ENCODE data around the gene KMO. TPM values are rescaled to one million over a fixed set of nuclear protein-coding genes. Genes with fewer than 3 reads are reported as not detected.

The KMO gene
- total and polyA plus RNA-seq, 4 donors: 10.2 to 37.3 (median 19.6) TPM

DNA sequence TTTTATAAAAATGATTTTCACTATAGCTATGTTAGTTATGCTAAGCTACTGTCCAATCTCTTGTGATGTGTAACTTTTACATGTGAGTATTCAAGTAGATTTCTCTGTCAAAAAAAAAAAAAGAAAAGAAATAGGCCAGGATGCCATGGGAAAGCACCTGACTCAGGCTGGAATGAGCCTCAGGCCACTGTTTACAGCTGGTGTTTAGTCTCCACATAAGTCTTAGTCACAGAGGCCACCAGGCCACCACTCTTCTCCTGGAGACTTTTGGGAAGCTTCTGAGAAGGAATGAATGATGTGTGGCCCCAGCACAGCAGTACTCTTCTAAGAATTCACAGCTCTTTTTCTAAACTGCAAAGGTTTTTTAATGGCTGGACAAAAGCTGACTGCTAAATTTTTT lies 59.1 kb downstream of the KMO start:
- Histone ChIP-seq H3K9ac (ENCODE audit: low read depth in 1 of 2, low read length in 2 of 2) (no peak overlapping the region), H3K4me1 (ENCODE audit: control insufficient read depth in 4 of 4, insufficient read depth in 4 of 4, low read length in 3 of 4) (no peaks in the 10 kb centered on the region), H3K27ac (ENCODE audit: low read depth in 1 of 2, low read length in 2 of 2) (no peak overlapping the region), H3K4me3 (ENCODE audit: low read depth in 1 of 3, low read length in 3 of 3) (no peak overlapping the region), H3K27me3 (ENCODE audit: control insufficient read depth in 4 of 4, insufficient read depth in 4 of 4, low read length in 3 of 4) (no peaks in the 10 kb centered on the region), H3K36me3 (ENCODE audit: control insufficient read depth in 4 of 4, insufficient read depth in 3 of 4, low read depth in 1 of 4, low read length in 3 of 4) (peaks cover 1 to 45% (median 37%) of the 10 kb centered on the region in 4 donors), H3K9me3 (ENCODE audit: control insufficient read depth in 4 of 4, low read length in 3 of 4) (no peaks in the 10 kb centered on the region)
- DNase-seq (ENCODE audit: low spot score): no peak
- TF ChIP-seq FOXA1 (IDR thresholded peaks at IDR 0.05) (no peak), SP1 (IDR thresholded peaks at IDR 0.05) (no peak)

DNA sequence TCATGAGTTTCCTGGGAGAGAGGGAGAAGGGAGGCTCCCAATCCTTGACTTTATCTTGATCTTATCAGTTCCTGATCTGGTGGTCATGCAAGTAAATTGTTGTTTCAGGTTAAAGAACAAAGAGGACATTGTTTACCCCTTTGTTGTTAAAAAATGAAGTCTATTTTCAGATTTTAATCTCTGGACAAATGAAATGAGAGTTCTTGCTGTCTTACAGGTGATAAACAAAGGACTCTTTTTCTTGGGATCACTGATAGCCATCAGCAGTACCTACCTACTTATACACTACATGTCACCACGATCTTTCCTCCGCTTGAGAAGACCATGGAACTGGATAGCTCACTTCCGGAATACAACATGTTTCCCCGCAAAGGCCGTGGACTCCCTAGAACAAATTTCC lies 59.6 kb downstream of the KMO start:
- no peak overlapping the region for H3K9ac ChIP-seq (ENCODE audit: low read depth in 1 of 2, low read length in 2 of 2)
- no peak for DNase-seq (ENCODE audit: low spot score)
- no peak overlapping the region for H3K4me3 ChIP-seq (ENCODE audit: low read depth in 1 of 3, low read length in 3 of 3)
- no peaks in the 10 kb centered on the region for H3K27me3 ChIP-seq (ENCODE audit: control insufficient read depth in 4 of 4, insufficient read depth in 4 of 4, low read length in 3 of 4)
- no peaks in the 10 kb centered on the region for H3K9me3 ChIP-seq (ENCODE audit: control insufficient read depth in 4 of 4, low read length in 3 of 4)
- 94% methylated on average over 5 of the region's 5 CpGs for WGBS
- H3K4me1 ChIP-seq (ENCODE audit: control insufficient read depth in 4 of 4, insufficient read depth in 4 of 4, low read length in 3 of 4): no peaks in the 10 kb centered on the region
- peaks cover 1 to 43% (median 34%) of the 10 kb centered on the region in 4 donors for H3K36me3 ChIP-seq (ENCODE audit: control insufficient read depth in 4 of 4, insufficient read depth in 3 of 4, low read depth in 1 of 4, low read length in 3 of 4)
- no peak overlapping the region for H3K27ac ChIP-seq (ENCODE audit: low read depth in 1 of 2, low read length in 2 of 2)
- TF ChIP-seq, protein P1, sequence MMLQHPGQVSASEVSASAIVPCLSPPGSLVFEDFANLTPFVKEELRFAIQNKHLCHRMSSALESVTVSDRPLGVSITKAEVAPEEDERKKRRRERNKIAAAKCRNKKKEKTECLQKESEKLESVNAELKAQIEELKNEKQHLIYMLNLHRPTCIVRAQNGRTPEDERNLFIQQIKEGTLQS (IDR thresholded peaks at IDR 0.05): no peak
- TF ChIP-seq NR2F2 (IDR thresholded peaks at IDR 0.05) (no peak), SP1 (IDR thresholded peaks at IDR 0.05) (no peak), JUND (IDR thresholded peaks at IDR 0.05) (no peak), GABPA (IDR thresholded peaks at IDR 0.05 in 1 of 2, conservative IDR thresholded peaks at IDR 0.05 in 1 of 2) (no peak), FOXA1 (IDR thresholded peaks at IDR 0.05) (no peak), HNF4G (IDR thresholded peaks at IDR 0.05) (no peak), RAD21 (IDR thresholded peaks at IDR 0.05) (no peak), TAF1 (conservative IDR thresholded peaks at IDR 0.05) (no peak), FOXA2 (IDR thresholded peaks at IDR 0.05) (no peak), RXRA (IDR thresholded peaks at IDR 0.05) (no peak), HNF4A (conservative IDR thresholded peaks at IDR 0.05) (no peak), ZBTB33 (IDR thresholded peaks at IDR 0.05) (no peak)
- TF ChIP-seq, protein P2, sequence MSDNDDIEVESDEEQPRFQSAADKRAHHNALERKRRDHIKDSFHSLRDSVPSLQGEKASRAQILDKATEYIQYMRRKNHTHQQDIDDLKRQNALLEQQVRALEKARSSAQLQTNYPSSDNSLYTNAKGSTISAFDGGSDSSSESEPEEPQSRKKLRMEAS (IDR thresholded peaks at IDR 0.05): no peak
- TF ChIP-seq, protein P3, sequence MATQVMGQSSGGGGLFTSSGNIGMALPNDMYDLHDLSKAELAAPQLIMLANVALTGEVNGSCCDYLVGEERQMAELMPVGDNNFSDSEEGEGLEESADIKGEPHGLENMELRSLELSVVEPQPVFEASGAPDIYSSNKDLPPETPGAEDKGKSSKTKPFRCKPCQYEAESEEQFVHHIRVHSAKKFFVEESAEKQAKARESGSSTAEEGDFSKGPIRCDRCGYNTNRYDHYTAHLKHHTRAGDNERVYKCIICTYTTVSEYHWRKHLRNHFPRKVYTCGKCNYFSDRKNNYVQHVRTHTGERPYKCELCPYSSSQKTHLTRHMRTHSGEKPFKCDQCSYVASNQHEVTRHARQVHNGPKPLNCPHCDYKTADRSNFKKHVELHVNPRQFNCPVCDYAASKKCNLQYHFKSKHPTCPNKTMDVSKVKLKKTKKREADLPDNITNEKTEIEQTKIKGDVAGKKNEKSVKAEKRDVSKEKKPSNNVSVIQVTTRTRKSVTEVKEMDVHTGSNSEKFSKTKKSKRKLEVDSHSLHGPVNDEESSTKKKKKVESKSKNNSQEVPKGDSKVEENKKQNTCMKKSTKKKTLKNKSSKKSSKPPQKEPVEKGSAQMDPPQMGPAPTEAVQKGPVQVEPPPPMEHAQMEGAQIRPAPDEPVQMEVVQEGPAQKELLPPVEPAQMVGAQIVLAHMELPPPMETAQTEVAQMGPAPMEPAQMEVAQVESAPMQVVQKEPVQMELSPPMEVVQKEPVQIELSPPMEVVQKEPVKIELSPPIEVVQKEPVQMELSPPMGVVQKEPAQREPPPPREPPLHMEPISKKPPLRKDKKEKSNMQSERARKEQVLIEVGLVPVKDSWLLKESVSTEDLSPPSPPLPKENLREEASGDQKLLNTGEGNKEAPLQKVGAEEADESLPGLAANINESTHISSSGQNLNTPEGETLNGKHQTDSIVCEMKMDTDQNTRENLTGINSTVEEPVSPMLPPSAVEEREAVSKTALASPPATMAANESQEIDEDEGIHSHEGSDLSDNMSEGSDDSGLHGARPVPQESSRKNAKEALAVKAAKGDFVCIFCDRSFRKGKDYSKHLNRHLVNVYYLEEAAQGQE (IDR thresholded peaks at IDR 0.05): no peak
